Measurements from ENCODE around the gene ADA. TPM values are rescaled to one million over a fixed set of nuclear protein-coding genes. Genes with fewer than 3 reads are reported as not detected.
A peak's percentile ranks its signal among the peaks of the same experiment; 100 is the strongest.

ADA gene
- total RNA-seq, 4 donors from 2014 or later = 2.2 to 5.1 (median 3.0) TPM

- in situ Hi-C loops (cut with MboI; ENCODE audit: low sequenced_read_pairs in 4 of 4) = no loop called here
- Histone ChIP-seq H3K36me3 (no peaks in the 10 kb centered on the region), H3K4me3 (peak overlapping the region; percentile 67 to 92 (median 68)), H3K27me3 (peaks cover 0 to 4% (median 0%) of the 10 kb centered on the region in 3 donors), H3K27ac (peak overlapping the region; percentile 62 to 88 (median 78)), H3K4me1 (peaks cover 4 to 7% of the 10 kb centered on the region in 2 donors), H3K9me3 (no peaks in the 10 kb centered on the region)
- DNase-seq (no peak), ATAC-seq (no peak)
- TF ChIP-seq POLR2A (IDR thresholded peaks at IDR 0.05) = peak in 1 of 2 donors; percentile 70
- TF ChIP-seq, protein P1, sequence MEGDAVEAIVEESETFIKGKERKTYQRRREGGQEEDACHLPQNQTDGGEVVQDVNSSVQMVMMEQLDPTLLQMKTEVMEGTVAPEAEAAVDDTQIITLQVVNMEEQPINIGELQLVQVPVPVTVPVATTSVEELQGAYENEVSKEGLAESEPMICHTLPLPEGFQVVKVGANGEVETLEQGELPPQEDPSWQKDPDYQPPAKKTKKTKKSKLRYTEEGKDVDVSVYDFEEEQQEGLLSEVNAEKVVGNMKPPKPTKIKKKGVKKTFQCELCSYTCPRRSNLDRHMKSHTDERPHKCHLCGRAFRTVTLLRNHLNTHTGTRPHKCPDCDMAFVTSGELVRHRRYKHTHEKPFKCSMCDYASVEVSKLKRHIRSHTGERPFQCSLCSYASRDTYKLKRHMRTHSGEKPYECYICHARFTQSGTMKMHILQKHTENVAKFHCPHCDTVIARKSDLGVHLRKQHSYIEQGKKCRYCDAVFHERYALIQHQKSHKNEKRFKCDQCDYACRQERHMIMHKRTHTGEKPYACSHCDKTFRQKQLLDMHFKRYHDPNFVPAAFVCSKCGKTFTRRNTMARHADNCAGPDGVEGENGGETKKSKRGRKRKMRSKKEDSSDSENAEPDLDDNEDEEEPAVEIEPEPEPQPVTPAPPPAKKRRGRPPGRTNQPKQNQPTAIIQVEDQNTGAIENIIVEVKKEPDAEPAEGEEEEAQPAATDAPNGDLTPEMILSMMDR (IDR thresholded peaks at IDR 0.05 in 4 of 5, conservative IDR thresholded peaks at IDR 0.05 in 1 of 5) = no peak
- intact Hi-C loops (cut with DNase I; ENCODE audit: low total_unique reads) = loop anchor here (1.0 kb wide), 1 partner anchor 176 kb away; the partner anchor contains the start of gene TTPAL
Measured at GRCh38 chr20:44651434-44651683, 140 bp downstream of the ADA start.

GRCh38 chr20:44650771-44651433, 597 bp downstream of the ADA start:
- intact Hi-C loops (cut with DNase I; ENCODE audit: low total_unique reads) = loop anchor here (1.0 kb wide), 1 partner anchor 176 kb away; the partner anchor contains the start of gene TTPAL
- Histone ChIP-seq H3K27ac (peak overlapping the region; percentile 62 to 88 (median 78)), H3K27me3 (peaks cover 0 to 4% (median 0%) of the 10 kb centered on the region in 3 donors), H3K9me3 (no peaks in the 10 kb centered on the region), H3K4me1 (peaks cover 4 to 9% of the 10 kb centered on the region in 2 donors), H3K4me3 (peak overlapping the region; percentile 67 to 92 (median 68)), H3K36me3 (no peaks in the 10 kb centered on the region)
- ATAC-seq (peak; percentile 20), DNase-seq (no peak)
- in situ Hi-C loops (cut with MboI; ENCODE audit: low sequenced_read_pairs in 4 of 4) = no loop called here
- TF ChIP-seq POLR2A (IDR thresholded peaks at IDR 0.05) = no peak
- TF ChIP-seq, protein P1 (IDR thresholded peaks at IDR 0.05 in 4 of 5, conservative IDR thresholded peaks at IDR 0.05 in 1 of 5) = no peak

DNA sequence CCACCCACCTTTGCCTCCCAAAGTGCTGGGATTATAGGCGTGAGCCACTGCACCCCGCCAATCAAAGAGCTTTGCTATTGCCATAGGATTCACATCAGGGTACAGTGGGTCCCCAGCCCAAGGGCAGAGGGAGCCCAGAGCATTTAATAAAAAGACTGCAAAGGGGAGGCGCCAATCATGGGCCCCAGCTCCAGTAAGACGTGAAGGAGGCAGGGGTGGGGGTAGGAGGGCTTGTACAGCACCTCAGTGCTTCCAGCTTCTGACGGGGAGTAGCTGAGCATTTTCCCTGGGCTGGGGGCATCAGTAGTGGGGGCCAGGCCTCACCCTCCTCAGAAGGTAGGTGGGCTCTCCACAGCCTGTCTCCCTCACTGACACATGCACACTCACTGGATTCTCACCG, 1.5 kb downstream of the ADA start:
- no peaks in the 10 kb centered on the region for H3K36me3 ChIP-seq
- peaks cover 4 to 9% of the 10 kb centered on the region in 2 donors for H3K4me1 ChIP-seq
- peaks cover 0 to 4% (median 0%) of the 10 kb centered on the region in 3 donors for H3K27me3 ChIP-seq
- intact Hi-C loops (cut with DNase I; ENCODE audit: low total_unique reads) (no loop called here), in situ Hi-C loops (cut with MboI; ENCODE audit: low sequenced_read_pairs in 4 of 4) (no loop called here)
- no peak for DNase-seq
- H3K27ac ChIP-seq = peak overlapping the region; percentile 38 to 79 (median 70)
- no peak for TF ChIP-seq POLR2A (IDR thresholded peaks at IDR 0.05)
- TF ChIP-seq, protein P1 (IDR thresholded peaks at IDR 0.05 in 4 of 5, conservative IDR thresholded peaks at IDR 0.05 in 1 of 5) = no peak
- H3K4me3 ChIP-seq = peak overlapping the region in 3 of 4 donors; percentile 3 to 68 (median 67)
- no peaks in the 10 kb centered on the region for H3K9me3 ChIP-seq
- no peak for ATAC-seq

GRCh38 chr20:44649126-44649525, 2.4 kb downstream of the ADA start:
- Histone ChIP-seq H3K4me1 (peaks cover 12% of the 10 kb centered on the region in 2 donors), H3K4me3 (peak overlapping the region in 1 of 4 donors; percentile 10)
- in situ Hi-C loops (cut with MboI; ENCODE audit: low sequenced_read_pairs in 4 of 4) = no loop called here

More at GRCh38 chr20:44649126-44649525, 2.4 kb downstream of the ADA start:
- no peak for DNase-seq
- H3K27me3 ChIP-seq = peaks cover 0 to 4% (median 0%) of the 10 kb centered on the region in 3 donors
- intact Hi-C loops (cut with DNase I; ENCODE audit: low total_unique reads) = no loop called here
- no peak for ATAC-seq
- no peaks in the 10 kb centered on the region for H3K36me3 ChIP-seq
- H3K27ac ChIP-seq = peak overlapping the region in 2 of 4 donors; percentile 12 to 18
- no peaks in the 10 kb centered on the region for H3K9me3 ChIP-seq
- no peak for TF ChIP-seq POLR2A (IDR thresholded peaks at IDR 0.05)
- TF ChIP-seq, protein P1 (IDR thresholded peaks at IDR 0.05 in 4 of 5, conservative IDR thresholded peaks at IDR 0.05 in 1 of 5) = no peak
